DOHH2 (cell line): ENCODE measurements around the gene DAP.

Source experiments
- H3F3A ChIP-seq: fragments of 200-600 bp; sonication (generic), shearing (Covaris generic); 2 replicates; pipeline ENCODE4 v1.6.0; 2016; ENCODE audit warnings: antibody characterized with exemption, mild to moderate bottlenecking; ENCODE audit not compliant: control insufficient read depth, insufficient read depth
- H3K27ac ChIP-seq: fragments of 200-600 bp; sonication (generic); 2 replicates; pipeline ENCODE4 v1.5.1; 2014; ENCODE audit warnings: low read depth, mild to moderate bottlenecking, low read length, moderate library complexity
- H3K27me3 ChIP-seq: fragments of 200-600 bp; sonication (generic); 2 replicates; pipeline ENCODE4 v1.6.1; 2014; ENCODE audit warnings: mild to moderate bottlenecking, low read length, mixed read lengths; ENCODE audit not compliant: control insufficient read depth
- H3K36me3 ChIP-seq: fragments of 200-600 bp; sonication (generic); 2 replicates; pipeline ENCODE4 v1.6.1; 2014; ENCODE audit warnings: mild to moderate bottlenecking, low read length, moderate library complexity, mixed read lengths; ENCODE audit not compliant: control insufficient read depth
- H3K4me1 ChIP-seq: fragments of 200-600 bp; sonication (generic); 2 replicates; pipeline ENCODE4 v1.6.1; 2014; ENCODE audit warnings: mild to moderate bottlenecking, low read length, mixed read lengths; ENCODE audit not compliant: control insufficient read depth
- H3K4me2 ChIP-seq: fragments of 200-600 bp; sonication (generic); 2 replicates; pipeline ENCODE4 v1.6.0; 2014; ENCODE audit warnings: mild to moderate bottlenecking, low read length, moderate library complexity
- H3K4me3 ChIP-seq: fragments of 200-600 bp; sonication (generic); 2 replicates; pipeline ENCODE4 v1.5.1; 2014; ENCODE audit warnings: mild to moderate bottlenecking, low read length, mixed read lengths
- H3K79me2 ChIP-seq: fragments of 200-600 bp; sonication (generic); 2 replicates; pipeline ENCODE4 v1.6.1; 2014; ENCODE audit warnings: mild to moderate bottlenecking, low read length, mixed read lengths; ENCODE audit not compliant: control insufficient read depth
- H3K9me2 ChIP-seq: fragments of 200-600 bp; sonication (generic); replicated peaks from 2 replicates; pipeline ENCODE4 v1.6.1; 2014; ENCODE audit warnings: mild to moderate bottlenecking, low read length, mixed read lengths; ENCODE audit not compliant: control insufficient read depth
- H3K9me3 ChIP-seq: fragments of 200-600 bp; sonication (generic); 2 replicates; pipeline ENCODE4 v1.6.1; 2014; ENCODE audit warnings: antibody characterized with exemption, low read length, mixed read lengths; ENCODE audit not compliant: control insufficient read depth, insufficient read depth
- H4K20me1 ChIP-seq: fragments of 200-600 bp; sonication (generic); 2 replicates; pipeline ENCODE4 v1.6.0; 2014; ENCODE audit warnings: low read depth, mild to moderate bottlenecking, antibody characterized with exemption, low read length, moderate library complexity; ENCODE audit not compliant: control insufficient read depth, insufficient read depth
- CTCF ChIP-seq: fragments of 200-600 bp; sonication (generic); IDR thresholded peaks from one replicate; pipeline ENCODE4 v1.5.1; 2014; ENCODE audit warnings: antibody characterized with exemption, mild to moderate bottlenecking, low read depth, low read length; ENCODE audit not compliant: poor library complexity, severe bottlenecking
- EZH2phosphoT487 ChIP-seq: fragments of 200-600 bp; sonication (generic); IDR thresholded peaks from 2 replicates; pipeline ENCODE4 v1.6.1; 2017; ENCODE audit warnings: borderline replicate concordance, mild to moderate bottlenecking, antibody characterized with exemption, low read length, moderate library complexity, mixed read lengths

The DAP gene

GRCh38 chr5:10729320-10730042 lies 31.6 kb downstream of the DAP start:
- peaks cover 46% of the 10 kb centered on the region for H3K36me3 ChIP-seq
- H3K27ac ChIP-seq, result no peak overlapping the region
- no peaks in the 10 kb centered on the region for H4K20me1 ChIP-seq
- H3K4me3 ChIP-seq, result no peak overlapping the region
- H3K9me3 ChIP-seq, result no peaks in the 10 kb centered on the region
- no peaks in the 10 kb centered on the region; the same call in 1 of the 2 replicates for H3F3A ChIP-seq
- H3K4me1 ChIP-seq, result no peaks in the 10 kb centered on the region; the same call in 1 of the 2 replicates
- H3K79me2 ChIP-seq, result peaks cover 3% of the 10 kb centered on the region; the same call in 1 of the 2 replicates
- TF ChIP-seq CTCF (no peak), EZH2phosphoT487 (no peak)
- no peaks in the 10 kb centered on the region for H3K27me3 ChIP-seq
- no peaks in the 10 kb centered on the region for H3K9me2 ChIP-seq
- H3K4me2 ChIP-seq, result no peak overlapping the region

- no peaks in the 10 kb centered on the region; the same call in 1 of the 2 replicates for H3F3A ChIP-seq
- H3K4me1 ChIP-seq, result no peaks in the 10 kb centered on the region; the same call in 1 of the 2 replicates
- TF ChIP-seq EZH2phosphoT487 (no peak), CTCF (no peak)
- peaks cover 44% of the 10 kb centered on the region for H3K36me3 ChIP-seq
- H3K9me2 ChIP-seq, result no peaks in the 10 kb centered on the region
- H4K20me1 ChIP-seq, result no peaks in the 10 kb centered on the region
- H3K79me2 ChIP-seq, result peaks cover 6% of the 10 kb centered on the region; the same call in 1 of the 2 replicates
- no peak overlapping the region for H3K4me2 ChIP-seq
- no peaks in the 10 kb centered on the region for H3K9me3 ChIP-seq
- H3K4me3 ChIP-seq, result no peak overlapping the region
- no peak overlapping the region for H3K27ac ChIP-seq
- H3K27me3 ChIP-seq, result no peaks in the 10 kb centered on the region
These were observed 32.4 kb downstream of the DAP start for GRCh38 chr5:10728679-10729078.

GRCh38 chr5:10727861-10728260 lies 33.2 kb downstream of the DAP start:
- H3K79me2 ChIP-seq, result peaks cover 6% of the 10 kb centered on the region; the same call in 1 of the 2 replicates
- H3K27ac ChIP-seq, result no peak overlapping the region
- H3K4me3 ChIP-seq, result no peak overlapping the region
- H3K4me2 ChIP-seq, result no peak overlapping the region
- H4K20me1 ChIP-seq, result no peaks in the 10 kb centered on the region
- H3K27me3 ChIP-seq, result no peaks in the 10 kb centered on the region
- no peaks in the 10 kb centered on the region for H3K9me3 ChIP-seq
- H3F3A ChIP-seq, result no peaks in the 10 kb centered on the region; the same call in 1 of the 2 replicates
- H3K4me1 ChIP-seq, result no peaks in the 10 kb centered on the region; the same call in 1 of the 2 replicates
- TF ChIP-seq CTCF (no peak), EZH2phosphoT487 (no peak)
- no peaks in the 10 kb centered on the region for H3K9me2 ChIP-seq
- peaks cover 36% of the 10 kb centered on the region for H3K36me3 ChIP-seq
